H9 (cell line): ENCODE data around the gene TPRG1. TPM values are rescaled to one million over a fixed set of nuclear protein-coding genes. Genes with fewer than 3 reads are reported as not detected.

Experiments used
- DNase-seq: peaks from one replicate; pipeline ENCODE4 v3.0.0-alpha.2; 2017
- H2AFZ ChIP-seq: one replicate; pipeline ENCODE4 v1.6.1; 2013; ENCODE audit warnings: mild to moderate bottlenecking, low read length, control low read depth, moderate library complexity
- H2AK5ac ChIP-seq: 2 replicates; pipeline ENCODE4 v1.6.1; 2013; ENCODE audit warnings: low read length, control low read depth, mixed read lengths; ENCODE audit not compliant: insufficient read length
- H2BK120ac ChIP-seq: one replicate; pipeline ENCODE4 v1.6.1; 2013; ENCODE audit warnings: low read depth, mild to moderate bottlenecking, low read length, control low read depth, inconsistent platforms; ENCODE audit not compliant: poor library complexity, severe bottlenecking
- H2BK12ac ChIP-seq: 2 replicates; pipeline ENCODE4 v1.6.1; 2013; ENCODE audit warnings: low read length, control low read depth, mixed read lengths, low read depth; ENCODE audit not compliant: insufficient read length
- H2BK15ac ChIP-seq: 2 replicates; pipeline ENCODE4 v1.6.1; 2013; ENCODE audit warnings: low read depth, low read length, control low read depth
- H2BK20ac ChIP-seq: one replicate; pipeline ENCODE4 v1.6.1; 2013; ENCODE audit warnings: low read depth, mild to moderate bottlenecking, low read length, control low read depth, inconsistent platforms; ENCODE audit not compliant: poor library complexity, severe bottlenecking
- H2BK5ac ChIP-seq: 2 replicates; pipeline ENCODE4 v1.6.1; 2013; ENCODE audit warnings: low read length, control low read depth, mixed read lengths; ENCODE audit not compliant: insufficient read length
- H3K14ac ChIP-seq: 2 replicates; pipeline ENCODE4 v1.6.1; 2013; ENCODE audit warnings: low read length, control low read depth; ENCODE audit not compliant: insufficient read depth
- H3K18ac ChIP-seq: 2 replicates; pipeline ENCODE4 v1.6.1; 2013; ENCODE audit warnings: low read depth, mild to moderate bottlenecking, mixed read lengths, low read length, control low read depth; ENCODE audit not compliant: insufficient read length
- H3K23ac ChIP-seq: 2 replicates; pipeline ENCODE4 v1.6.1; 2013; ENCODE audit warnings: low read length, control low read depth, mixed read lengths, low read depth; ENCODE audit not compliant: insufficient read length
- H3K23me2 ChIP-seq: 2 replicates; pipeline ENCODE4 v1.6.1; 2013; ENCODE audit warnings: low read depth, mild to moderate bottlenecking, mixed read lengths, low read length, control low read depth; ENCODE audit not compliant: insufficient read length, poor library complexity, severe bottlenecking
- H3K27ac ChIP-seq: 2 replicates; pipeline ENCODE4 v1.5.1; 2013; ENCODE audit warnings: low read length, control low read depth, mixed read lengths, low read depth; ENCODE audit not compliant: insufficient read length
- H3K27me3 ChIP-seq: 2 replicates; pipeline ENCODE4 v1.6.1; 2013; ENCODE audit warnings: low read length, control low read depth, inconsistent platforms; ENCODE audit not compliant: insufficient read depth
- H3K4ac ChIP-seq: 2 replicates; pipeline ENCODE4 v1.6.1; 2013; ENCODE audit warnings: low read depth, mild to moderate bottlenecking, control low read depth, inconsistent platforms, low read length, moderate library complexity
- H3K4me1 ChIP-seq: 2 replicates; pipeline ENCODE4 v1.6.1; 2013; ENCODE audit warnings: low read length, control low read depth, inconsistent platforms; ENCODE audit not compliant: insufficient read depth
- H3K4me2 ChIP-seq: 2 replicates; pipeline ENCODE4 v1.6.1; 2013; ENCODE audit warnings: low read length, control low read depth, mixed read lengths; ENCODE audit not compliant: insufficient read length, insufficient read depth
- H3K56ac ChIP-seq: 2 replicates; pipeline ENCODE4 v1.6.1; 2013; ENCODE audit warnings: low read depth, mild to moderate bottlenecking, mixed read lengths, low read length, control low read depth; ENCODE audit not compliant: insufficient read length
- H3K79me1 ChIP-seq: 2 replicates; pipeline ENCODE4 v1.6.1; 2013; ENCODE audit warnings: low read depth, mild to moderate bottlenecking, moderate library complexity, low read length, control low read depth, inconsistent platforms; ENCODE audit not compliant: insufficient read depth, poor library complexity, severe bottlenecking
- H3K79me2 ChIP-seq: 2 replicates; pipeline ENCODE4 v1.6.1; 2013; ENCODE audit warnings: low read length, control low read depth, inconsistent platforms; ENCODE audit not compliant: insufficient read depth
- H3K9ac ChIP-seq: 2 replicates; pipeline ENCODE4 v1.6.1; 2013; ENCODE audit warnings: low read length, control low read depth, mixed read lengths; ENCODE audit not compliant: insufficient read length; ENCODE audit errors: extremely low read depth
- H3K9me3 ChIP-seq: one replicate; pipeline ENCODE4 v1.6.1; 2013; ENCODE audit warnings: low read depth, low read length, inconsistent platforms; ENCODE audit not compliant: control insufficient read depth
- H3T11ph ChIP-seq: one replicate; pipeline ENCODE4 v1.6.1; 2013; ENCODE audit warnings: mild to moderate bottlenecking, low read length, control low read depth, inconsistent platforms
- H4K20me1 ChIP-seq: one replicate; pipeline ENCODE4 v1.6.1; 2013; ENCODE audit not compliant: control insufficient read depth, insufficient read length, insufficient read depth
- H4K5ac ChIP-seq: 2 replicates; pipeline ENCODE4 v1.6.1; 2013; ENCODE audit warnings: low read depth, mild to moderate bottlenecking, mixed read lengths, low read length, control low read depth; ENCODE audit not compliant: insufficient read length
- H4K8ac ChIP-seq: replicated peaks from 2 replicates; pipeline ENCODE4 v1.6.1; 2013; ENCODE audit warnings: low read length, control low read depth, mixed read lengths, low read depth; ENCODE audit not compliant: insufficient read length
- H4K91ac ChIP-seq: 2 replicates; pipeline ENCODE4 v1.6.1; 2013; ENCODE audit warnings: low read depth, mild to moderate bottlenecking, moderate library complexity, mixed read lengths, low read length, control low read depth; ENCODE audit not compliant: insufficient read length
- H3K27ac Mint-ChIP-seq, 3 experiments: 2 replicates in 2 of 3; 3 replicates in 1 of 3; pipeline ENCODE4 v1.8.0; 2020 to 2021; ENCODE audit warnings: mixed read lengths in 3 of 3, mild to moderate bottlenecking in 1 of 3, moderate library complexity in 1 of 3
- H3K27me3 Mint-ChIP-seq: 2 replicates; pipeline ENCODE4 v1.8.0; 2021; ENCODE audit warnings: low read depth, mild to moderate bottlenecking, moderate library complexity, mixed read lengths
- H3K36me3 Mint-ChIP-seq, 3 experiments: 2 replicates in 2 of 3; 3 replicates in 1 of 3; pipeline ENCODE4 v1.8.0; 2020 to 2021; ENCODE audit warnings: low read depth in 3 of 3, mixed read lengths in 3 of 3; ENCODE audit not compliant: insufficient read depth in 1 of 3
- H3K4me1 Mint-ChIP-seq, 2 experiments: 2 replicates each; pipeline ENCODE4 v1.8.0; 2020; ENCODE audit warnings: mixed read lengths in 2 of 2
- H3K4me3 Mint-ChIP-seq, 2 experiments: 2 replicates in 1 of 2; 3 replicates in 1 of 2; pipeline ENCODE4 v1.8.0; 2020 to 2021; ENCODE audit warnings: mild to moderate bottlenecking in 2 of 2, mixed read lengths in 2 of 2, moderate library complexity in 1 of 2
- H3K9me3 Mint-ChIP-seq, 2 experiments: 2 replicates in 1 of 2; 3 replicates in 1 of 2; pipeline ENCODE4 v1.8.0; 2020; ENCODE audit warnings: mild to moderate bottlenecking in 2 of 2, mixed read lengths in 2 of 2, moderate library complexity in 1 of 2
- CTCF ChIP-seq: fragments of 200-600 bp; sonication (generic); conservative IDR thresholded peaks from 3 replicates; pipeline ENCODE4 v1.8.0; 2021; ENCODE audit warnings: antibody characterized with exemption, mild to moderate bottlenecking
- WGBS: extraction: QIAGEN DNeasy Blood & Tissue Kit; methylation state at CpG from one replicate; pipeline ENCODE4 v1.1.7; 2013; ENCODE audit warnings: missing lambda C conversion rate, low lambda C conversion rate, mixed read lengths; ENCODE audit not compliant: insufficient read length; ENCODE audit errors: extremely low coverage; 5-methylcytosine and 5-hydroxymethylcytosine counted together
- total RNA-seq: library from RNA; stranded (reverse); gene quantifications from 2 replicates; pipeline ENCODE4 v1.2.1, GENCODE V29; 2021

Gene TPRG1
- total RNA-seq, 1 experiment from 2014 or later, result 0.66 TPM

GRCh38 chr3:189355115-189355480, 183.3 kb downstream of the TPRG1 start:
- H3K27me3 Mint-ChIP-seq, result no peaks in the 10 kb centered on the region; the same call in 1 of the 2 replicates
- H3K18ac ChIP-seq, result no peak overlapping the region
- no peak for TF ChIP-seq CTCF
- no peak overlapping the region for H3K27ac ChIP-seq
- H3K4me2 ChIP-seq, result no peak overlapping the region
- H3K4me1 Mint-ChIP-seq, result peaks cover 13 to 14% of the 10 kb centered on the region in 2 experiments
- no peak overlapping the region for H3K14ac ChIP-seq
- H3K9me3 Mint-ChIP-seq, result no peaks in the 10 kb centered on the region
- no peaks in the 10 kb centered on the region for H3K79me2 ChIP-seq
- no peak for DNase-seq
- no peaks in the 10 kb centered on the region for H3K9me3 ChIP-seq
- H3T11ph ChIP-seq, result no peak overlapping the region
- no peak overlapping the region for H2BK15ac ChIP-seq
- no peak overlapping the region for H2BK120ac ChIP-seq
- H3K36me3 Mint-ChIP-seq, result no peaks in the 10 kb centered on the region
- no peak overlapping the region for H3K9ac ChIP-seq
- no peak overlapping the region for H2AK5ac ChIP-seq
- H4K8ac ChIP-seq, result no peak overlapping the region
- no peaks in the 10 kb centered on the region for H3K27me3 ChIP-seq
- no peaks in the 10 kb centered on the region for H3K79me1 ChIP-seq
- H2BK5ac ChIP-seq, result no peak overlapping the region
- no peak overlapping the region for H3K56ac ChIP-seq
- no peak overlapping the region for H4K5ac ChIP-seq
- no peak overlapping the region for H2BK20ac ChIP-seq
- H3K4me1 ChIP-seq, result no peaks in the 10 kb centered on the region; the same call in 1 of the 2 replicates
- no peak overlapping the region for H3K23ac ChIP-seq
- no peaks in the 10 kb centered on the region for H3K23me2 ChIP-seq
- H4K91ac ChIP-seq, result no peak overlapping the region
- peak overlapping the region in 2 of 3 experiments; percentile 37 to 68; a peak in 2 of 7 replicates for H3K27ac Mint-ChIP-seq
- no peak overlapping the region for H2AFZ ChIP-seq
- no peak overlapping the region for H2BK12ac ChIP-seq
- no peak overlapping the region for H3K4ac ChIP-seq
- no CpG with 5 or more reads among the region's 2 CpGs for WGBS
- H4K20me1 ChIP-seq, result no peaks in the 10 kb centered on the region
- no peak overlapping the region for H3K4me3 Mint-ChIP-seq
